GM12878 (cell line): ENCODE measurements around the gene TUNAR. TPM values are rescaled to one million over a fixed set of nuclear protein-coding genes. Genes with fewer than 3 reads are reported as not detected.

Source experiments
- ATAC-seq: fragments of 200-7000 bp; cut with Tn5 transposase; 3 replicates; pipeline ENCODE4 v1.9.1; 2020; ENCODE audit warnings: mild to moderate bottlenecking, moderate library complexity
- BruUV-seq: library from RNA; stranded (reverse); fragments of 400-500 nt; replicated peaks from 2 replicates; lab custom pipeline; 2021; lab: Mats Ljungman, UMichigan
- CTCF ChIA-PET: fragments of 300-600 bp; sonication (Branson Sonifier 250); formaldehyde crosslinking; extraction: SDS; loops from one replicate; lab custom pipeline; 2021; ENCODE audit warnings: inconsistent platforms; lab: Yijun Ruan, JAX
- POLR2A ChIA-PET: fragments of 350-600 bp; formaldehyde crosslinking; extraction: SDS; loops from one replicate; lab custom pipeline; 2021; ENCODE audit warnings: inconsistent platforms; lab: Charles Lee
- RAD21 ChIA-PET: fragments of 300-600 bp; sonication (Branson Sonifier 250); formaldehyde crosslinking; loops from one replicate; lab custom pipeline; 2023; ENCODE audit warnings: antibody characterized with exemption; ENCODE audit not compliant: unreplicated experiment; lab: Charles Lee
- SMC1A ChIA-PET: fragments of 300-600 bp; sonication (Branson Sonifier 250); formaldehyde crosslinking; loops from one replicate; lab custom pipeline; 2023; ENCODE audit not compliant: unreplicated experiment, uncharacterized antibody; lab: Charles Lee
- DNase-seq: peaks from one replicate; pipeline ENCODE4 v3.0.0-alpha.2; 2011; ENCODE audit warnings: low read depth, low spot score
- FAIRE-seq: peaks from 3 replicates; lab custom pipeline; 2011; peaks lifted over from hg19 to GRCh38; lab: Jason Lieb, UNC
- H2AFZ ChIP-seq: 2 replicates; pipeline ENCODE4 v1.6.0; 2011; ENCODE audit warnings: low read depth, low read length, control low read depth; ENCODE audit not compliant: control insufficient read depth
- H3K27ac ChIP-seq: 2 replicates; pipeline ENCODE4 v1.5.1; 2011; ENCODE audit warnings: control low read depth; ENCODE audit not compliant: control insufficient read depth, insufficient read depth
- H3K27me3 ChIP-seq, 2 experiments: replicated peaks in 1 of 2; 2 replicates each; pipeline versions ENCODE4 v1.6.0 to v1.6.1; 2011; ENCODE audit warnings: low read length in 1 of 2; ENCODE audit not compliant: control insufficient read depth in 2 of 2, insufficient read depth in 2 of 2
- H3K36me3 ChIP-seq, 2 experiments: 2 replicates each; pipeline ENCODE4 v1.5.1; 2011; ENCODE audit warnings: low read length in 1 of 2; ENCODE audit not compliant: control insufficient read depth in 2 of 2, insufficient read depth in 2 of 2
- H3K4me1 ChIP-seq: 2 replicates; pipeline ENCODE4 v1.6.1; 2011; ENCODE audit warnings: mild to moderate bottlenecking, low read length, moderate library complexity, mixed read lengths; ENCODE audit not compliant: control insufficient read depth, insufficient read depth
- H3K4me2 ChIP-seq: 2 replicates; pipeline ENCODE4 v1.6.0; 2011; ENCODE audit warnings: control low read depth; ENCODE audit not compliant: control insufficient read depth, insufficient read depth
- H3K4me3 ChIP-seq: fragments of 200-600 bp; sonication (generic); 2 replicates; pipeline ENCODE4 v1.5.1; 2016
- H3K79me2 ChIP-seq: 2 replicates; pipeline ENCODE4 v1.6.0; 2011; ENCODE audit warnings: low read length; ENCODE audit not compliant: control insufficient read depth, insufficient read depth
- H3K9ac ChIP-seq: 2 replicates; pipeline ENCODE4 v1.8.0; 2011; ENCODE audit warnings: low read length, control low read depth, mixed read lengths; ENCODE audit not compliant: control insufficient read depth, insufficient read depth
- H3K9me3 ChIP-seq: replicated peaks from 3 replicates; pipeline ENCODE4 v1.5.1; 2011; ENCODE audit warnings: mild to moderate bottlenecking, low read length; ENCODE audit not compliant: control insufficient read depth, insufficient read depth
- H4K20me1 ChIP-seq: 2 replicates; pipeline ENCODE4 v1.6.0; 2011; ENCODE audit not compliant: control insufficient read depth, insufficient read depth
- BCL3 ChIP-seq: IDR thresholded peaks from 2 replicates; pipeline ENCODE4 v1.6.1; 2011; ENCODE audit warnings: borderline replicate concordance, low read depth, mild to moderate bottlenecking, moderate library complexity, low read length; ENCODE audit not compliant: insufficient read depth, poor library complexity, severe bottlenecking
- EGR1 ChIP-seq, 2 experiments: IDR thresholded peaks; 1 replicate in 1 of 2; 2 replicates in 1 of 2; pipeline ENCODE4 v1.6.1; 2011 to 2012; ENCODE audit warnings: low read depth in 2 of 2, low read length in 2 of 2, borderline replicate concordance in 1 of 2, mild to moderate bottlenecking in 1 of 2, moderate library complexity in 1 of 2
- GATAD2B ChIP-seq: fragments of 450-650 bp; conservative IDR thresholded peaks from 2 replicates; pipeline ENCODE4 v1.6.1; 2017; ENCODE audit warnings: low read depth, mild to moderate bottlenecking, moderate library complexity
- JUNB ChIP-seq: IDR thresholded peaks from 2 replicates; pipeline ENCODE4 v1.6.1; 2016; ENCODE audit warnings: antibody characterized with exemption, mild to moderate bottlenecking
- POU2F2 ChIP-seq: IDR thresholded peaks from 3 replicates; pipeline ENCODE4 v1.6.1; 2011; ENCODE audit warnings: low read depth, mild to moderate bottlenecking, low read length, borderline replicate concordance
- RUNX3 ChIP-seq: IDR thresholded peaks from 2 replicates; pipeline ENCODE4 v1.6.1; 2012; ENCODE audit warnings: low read length, inconsistent platforms
- SMARCA5 ChIP-seq: fragments of 450-650 bp; IDR thresholded peaks from 2 replicates; pipeline ENCODE4 v1.6.1; 2017; ENCODE audit warnings: mild to moderate bottlenecking
- TCF7 ChIP-seq: IDR thresholded peaks from 2 replicates; pipeline ENCODE4 v1.6.1; 2014; ENCODE audit warnings: antibody characterized with exemption, borderline replicate concordance
- ZBTB40 ChIP-seq: fragments of 450-650 bp; IDR thresholded peaks from 2 replicates; pipeline ENCODE4 v1.6.1; 2016; ENCODE audit warnings: mild to moderate bottlenecking, moderate library complexity, borderline replicate concordance
- ZNF207 ChIP-seq: fragments of 450-650 bp; IDR thresholded peaks from 2 replicates; pipeline ENCODE4 v1.6.1; 2014; ENCODE audit warnings: antibody characterized with exemption, mild to moderate bottlenecking, borderline replicate concordance
- WGBS: methylation state at CpG from one replicate; pipeline ENCODE4 v1.1.6; 2016; ENCODE audit warnings: low lambda C conversion rate; ENCODE audit not compliant: insufficient replicate concordance, insufficient coverage; ENCODE audit errors: missing lambda C conversion rate; 5-methylcytosine and 5-hydroxymethylcytosine counted together
- in situ Hi-C: fragments of 300-500 bp; cut with MboI; formaldehyde crosslinking; loops from 9 replicates; pipeline ENCODE4 v1.14.3; 2018; ENCODE audit warnings: mixed read lengths
- intact Hi-C: fragments of 100-400 bp; cut with micrococcal nuclease; formaldehyde crosslinking; loops from one replicate; pipeline ENCODE4 v1.14.2; 2022; ENCODE audit not compliant: unreplicated experiment
- polyA plus RNA-seq, 11 experiments: library from polyadenylated mRNA; depleted of rRNA in 4 of 11; unstranded in 6 of 11; stranded (reverse) in 5 of 11; fragments of >200 nt; fragmentation: Nextera tagmentation in 4 of 11; fragmentation: Illumina TruSeq in 1 of 11; extraction: Ambion mirVana in 4 of 11; extraction: Trizol in 1 of 11; gene quantifications; 1 replicate in 1 of 11; 2 replicates in 10 of 11; pipeline versions ENCODE4 v1.2.1 to v1.2.3, GENCODE V29; 2011 to 2016; ENCODE audit warnings: inconsistent platforms in 2 of 11, missing spikeins in 2 of 11, low read depth in 1 of 11
- total RNA-seq, 4 experiments: library from RNA; depleted of rRNA in 3 of 4; stranded (reverse); fragments of >200 nt in 3 of 4; fragmentation: Illumina TruSeq in 1 of 4; extraction: Trizol in 1 of 4; gene quantifications; 2 replicates each; pipeline versions ENCODE4 v1.2.1 to v1.2.3, GENCODE V29; 2013 to 2021

TUNAR gene
- total and polyA plus RNA-seq, 10 of the 15 experiments (the other 5 are each of a cell fraction or from before 2014, with no cell fraction given): 0.02 TPM; not detected in 9

GRCh38 chr14:95903616-95904107, 27.0 kb downstream of the TUNAR start:
- intact Hi-C loops: no loop called here
- no peak overlapping the region for H3K4me3 ChIP-seq
- no peak for FAIRE-seq
- H3K9me3 ChIP-seq: no peaks in the 10 kb centered on the region
- ChIA-PET SMC1A (no interaction called here), RAD21 (no interaction called here), CTCF (no interaction called here), POLR2A (no interaction called here)
- H4K20me1 ChIP-seq: no peaks in the 10 kb centered on the region
- H3K9ac ChIP-seq: no peak overlapping the region
- H3K27ac ChIP-seq: no peak overlapping the region
- no peak overlapping the region for H3K4me2 ChIP-seq
- H3K79me2 ChIP-seq: no peaks in the 10 kb centered on the region
- in situ Hi-C loops: no loop called here
- H2AFZ ChIP-seq: no peak overlapping the region
- WGBS: 13% methylated on average over 4 of the region's 4 CpGs
- no peaks in the 10 kb centered on the region for H3K4me1 ChIP-seq
- TF ChIP-seq RUNX3 (no peak), BCL3 (no peak), TCF7 (no peak), EGR1 (IDR thresholded peaks at IDR 0.05; ENCODE audit: borderline replicate concordance in 1 of 2, low read depth in 2 of 2, low read length in 2 of 2) (no peak), SMARCA5 (no peak), GATAD2B (no peak), JUNB (no peak), POU2F2 (no peak), ZBTB40 (no peak), ZNF207 (no peak)
- no peaks in the 10 kb centered on the region for H3K36me3 ChIP-seq
- no peak for ATAC-seq
- BruUV-seq: no TSS peak
- peaks cover 3 to 5% of the 10 kb centered on the region in 2 experiments for H3K27me3 ChIP-seq
- DNase-seq: no peak
